GM23248 (cell line): ENCODE measurements around the gene WASHC2A. TPM values are rescaled to one million over a fixed set of nuclear protein-coding genes. Genes with fewer than 3 reads are reported as not detected.
"Not testable (repeated sequence)": the region's sequence is repeated elsewhere in the genome, so short reads cannot be mapped to it uniquely, and the experiment has no call there.

Source experiments
- DNase-seq: peaks from one replicate; pipeline ENCODE4 v3.0.0-alpha.2; 2015
- H2AFZ ChIP-seq: fragments of 200-600 bp; sonication (generic); 2 replicates; pipeline ENCODE4 v1.6.1; 2016; ENCODE audit warnings: antibody characterized with exemption
- H3F3A ChIP-seq: fragments of 200-600 bp; sonication (generic); 2 replicates; pipeline ENCODE4 v1.6.1; 2016; ENCODE audit warnings: mild to moderate bottlenecking, antibody characterized with exemption, mixed run types; ENCODE audit not compliant: insufficient read depth
- H3K27ac ChIP-seq: fragments of 200-600 bp; sonication (generic); 2 replicates; pipeline ENCODE4 v1.5.1; 2016; ENCODE audit warnings: mild to moderate bottlenecking
- H3K27me3 ChIP-seq: fragments of 200-600 bp; sonication (generic); replicated peaks from 2 replicates; pipeline ENCODE4 v1.6.1; 2016; ENCODE audit warnings: mild to moderate bottlenecking; ENCODE audit not compliant: insufficient read depth
- H3K36me3 ChIP-seq: fragments of 200-600 bp; sonication (generic); 2 replicates; pipeline ENCODE4 v1.6.1; 2016; ENCODE audit warnings: low read depth, mild to moderate bottlenecking
- H3K4me1 ChIP-seq: fragments of 200-600 bp; sonication (generic); 2 replicates; pipeline ENCODE4 v1.6.1; 2016; ENCODE audit warnings: mild to moderate bottlenecking; ENCODE audit not compliant: insufficient read depth
- H3K4me2 ChIP-seq: fragments of 200-600 bp; sonication (generic); one replicate; pipeline ENCODE4 v1.6.1; 2016; ENCODE audit warnings: mild to moderate bottlenecking; ENCODE audit not compliant: unreplicated experiment
- H3K4me3 ChIP-seq: fragments of 200-600 bp; sonication (generic); 2 replicates; pipeline ENCODE4 v1.5.1; 2016; ENCODE audit warnings: mild to moderate bottlenecking
- H3K79me2 ChIP-seq: fragments of 200-600 bp; sonication (generic); 2 replicates; pipeline ENCODE4 v1.6.1; 2016; ENCODE audit warnings: mild to moderate bottlenecking; ENCODE audit not compliant: insufficient read depth
- H3K9ac ChIP-seq: fragments of 200-600 bp; sonication (generic); 2 replicates; pipeline ENCODE4 v1.6.1; 2016; ENCODE audit warnings: mild to moderate bottlenecking
- H3K9me2 ChIP-seq: fragments of 200-600 bp; sonication (generic); 2 replicates; pipeline ENCODE4 v1.6.1; 2016; ENCODE audit warnings: mixed run types, mild to moderate bottlenecking, moderate library complexity; ENCODE audit not compliant: insufficient read depth
- H3K9me3 ChIP-seq: fragments of 200-600 bp; sonication (generic); one replicate; pipeline ENCODE4 v1.6.1; 2017; ENCODE audit warnings: low read depth
- H4K20me1 ChIP-seq: fragments of 200-600 bp; sonication (generic); 2 replicates; pipeline ENCODE4 v1.6.0; 2016; ENCODE audit not compliant: insufficient read depth
- WGBS, 2 experiments: methylation state at CpG; one replicate each; pipeline ENCODE4 v1.1.6; 2015 to 2017; ENCODE audit warnings: low lambda C conversion rate in 2 of 2, low coverage in 1 of 2; ENCODE audit errors: missing lambda C conversion rate in 2 of 2; 5-methylcytosine and 5-hydroxymethylcytosine counted together
- in situ Hi-C: fragments of 300-500 bp; cut with MboI; formaldehyde crosslinking; loops from 2 replicates; pipeline ENCODE4 v1.15.0; 2020
- polyA plus RNA-seq: library from polyadenylated mRNA; unstranded; fragments of >200 nt; fragmentation: Nextera tagmentation; extraction: Ambion mirVana; gene quantifications from 2 replicates; pipeline ENCODE4 v1.2.1, GENCODE V29; 2016
- total RNA-seq: library from RNA; depleted of rRNA; stranded (reverse); fragments of >200 nt; shearing (Covaris generic); gene quantifications from 2 replicates; pipeline ENCODE4 v1.2.3, GENCODE V29; 2014; rRNA removed

The WASHC2A gene
- total and polyA plus RNA-seq, 2 experiments from 2014 or later: 23.9 to 26.8 TPM

GRCh38 chr10:50167833-50168232 is 100.1 kb downstream of the WASHC2A start:
- H3K4me1 ChIP-seq, H3F3A ChIP-seq, DNase-seq, H3K9ac ChIP-seq, H3K27ac ChIP-seq, H3K9me2 ChIP-seq, H3K9me3 ChIP-seq, H3K4me2 ChIP-seq, H2AFZ ChIP-seq, in situ Hi-C loops, H3K36me3 ChIP-seq, H4K20me1 ChIP-seq, H3K4me3 ChIP-seq, H3K27me3 ChIP-seq, H3K79me2 ChIP-seq: not testable (repeated sequence)
- WGBS, 2 experiments: 88 to 92% methylated on average over 3 of the region's 3 CpGs

GRCh38 chr10:50169506-50169905 is 101.8 kb downstream of the WASHC2A start:
- H3K9me3 ChIP-seq, H3K4me2 ChIP-seq, H3K4me3 ChIP-seq, H3K36me3 ChIP-seq, in situ Hi-C loops, H3K27ac ChIP-seq, H3K4me1 ChIP-seq, H3K27me3 ChIP-seq, H4K20me1 ChIP-seq, H3K9me2 ChIP-seq, H3K79me2 ChIP-seq, H2AFZ ChIP-seq, H3K9ac ChIP-seq, H3F3A ChIP-seq: not testable (repeated sequence)
- 0 to 9% methylated on average over 1 of the region's 1 CpG for WGBS, 2 experiments
- peak; percentile 65 for DNase-seq

GRCh38 chr10:50174788-50175525 is 107.2 kb downstream of the WASHC2A start:
- in situ Hi-C loops, H3K36me3 ChIP-seq, H3F3A ChIP-seq, H3K79me2 ChIP-seq, H3K4me1 ChIP-seq, H3K4me2 ChIP-seq, H3K9me3 ChIP-seq, H3K27me3 ChIP-seq, H3K9me2 ChIP-seq, H3K4me3 ChIP-seq, H4K20me1 ChIP-seq, H2AFZ ChIP-seq: not testable (repeated sequence)
- 1 to 2% methylated on average over 3 of the region's 3 CpGs for WGBS, 2 experiments
- DNase-seq: peak; percentile 88
- Histone ChIP-seq H3K27ac (peak overlapping the region; percentile 69), H3K9ac (peak overlapping the region; percentile 33; the same call in 1 of the 2 replicates)

Other genes with a start within 250 kb of the WASHC2A start
- 23.0 and 26.0 TPM in 2 replicates for gene PARG, start 125.9 kb upstream of the WASHC2A start, total RNA-seq
- gene PARG, start 125.9 kb upstream of the WASHC2A start, polyA plus RNA-seq: 15.0 and 16.5 TPM in 2 replicates
- gene TIMM23B, start 125.9 kb upstream of the WASHC2A start, total RNA-seq: 13.3 and 16.1 TPM in 2 replicates
- 15.1 and 15.3 TPM in 2 replicates for gene TIMM23B, start 125.9 kb upstream of the WASHC2A start, polyA plus RNA-seq
- gene AGAP6, start 79.5 kb upstream of the WASHC2A start, total RNA-seq: 4.9 and 6.4 TPM in 2 replicates
- gene AGAP6, start 79.5 kb upstream of the WASHC2A start, polyA plus RNA-seq: 3.1 and 4.7 TPM in 2 replicates
- 3.5 TPM in 1 of 2 replicates, not detected in the other for gene ASAH2, start 183.6 kb downstream of the WASHC2A start, total RNA-seq
- 1.8 and 3.4 TPM in 2 replicates for gene ASAH2, start 183.6 kb downstream of the WASHC2A start, polyA plus RNA-seq